Astrocyte (in vitro differentiated cells and primary cell): ENCODE measurements around the gene DPP4. TPM values are rescaled to one million over a fixed set of nuclear protein-coding genes. Genes with fewer than 3 reads are reported as not detected.

Experiments
- DNase-seq: peaks from one replicate; pipeline ENCODE4 v3.0.0-alpha.2; 2010; ENCODE audit warnings: low read depth
- FAIRE-seq: peaks from 2 replicates; lab custom pipeline; 2011; peaks lifted over from hg19 to GRCh38; lab: Jason Lieb, UNC
- H2AFZ ChIP-seq: 2 replicates; pipeline ENCODE4 v1.6.0; 2012; ENCODE audit warnings: low read depth, low read length, inconsistent platforms
- H3K27ac ChIP-seq: 2 replicates; pipeline ENCODE4 v1.5.1; 2011; ENCODE audit warnings: low read depth, low read length, inconsistent platforms
- H3K27me3 ChIP-seq: 2 replicates; pipeline ENCODE4 v1.6.0; 2011; ENCODE audit warnings: low read length, inconsistent platforms; ENCODE audit not compliant: insufficient read depth
- H3K36me3 ChIP-seq: 2 replicates; pipeline ENCODE4 v1.5.1; 2011; ENCODE audit warnings: low read length, inconsistent platforms; ENCODE audit not compliant: insufficient read depth
- H3K4me1 ChIP-seq: 2 replicates; pipeline ENCODE4 v1.5.1; 2011; ENCODE audit warnings: low read length, inconsistent platforms; ENCODE audit not compliant: insufficient read depth
- H3K4me2 ChIP-seq: 2 replicates; pipeline ENCODE4 v1.6.0; 2012; ENCODE audit warnings: low read length, inconsistent platforms
- H3K4me3 ChIP-seq: 2 replicates; pipeline ENCODE4 v1.5.1; 2011; ENCODE audit warnings: low read depth, mild to moderate bottlenecking, low read length, inconsistent platforms; ENCODE audit not compliant: insufficient read depth
- H3K79me2 ChIP-seq: 2 replicates; pipeline ENCODE4 v1.6.0; 2012; ENCODE audit warnings: mild to moderate bottlenecking, low read length, inconsistent platforms; ENCODE audit not compliant: insufficient read depth
- H3K9ac ChIP-seq: 2 replicates; pipeline ENCODE4 v1.6.0; 2012; ENCODE audit warnings: mild to moderate bottlenecking, low read length, inconsistent platforms
- H3K9me3 ChIP-seq: 2 replicates; pipeline ENCODE4 v1.5.1; 2012; ENCODE audit warnings: low read depth, mild to moderate bottlenecking, low read length, inconsistent platforms; ENCODE audit not compliant: insufficient read depth
- H4K20me1 ChIP-seq: 2 replicates; pipeline ENCODE4 v1.6.0; 2012; ENCODE audit warnings: low read length, inconsistent platforms; ENCODE audit not compliant: insufficient read depth
- H3K27ac Mint-ChIP-seq: one replicate; pipeline ENCODE4 v1.8.0; 2021; ENCODE audit warnings: mild to moderate bottlenecking, mixed read lengths; ENCODE audit not compliant: unreplicated experiment
- H3K27me3 Mint-ChIP-seq: one replicate; pipeline ENCODE4 v1.8.0; 2021; ENCODE audit warnings: low read depth, mixed read lengths; ENCODE audit not compliant: unreplicated experiment
- H3K36me3 Mint-ChIP-seq: one replicate; pipeline ENCODE4 v1.8.0; 2021; ENCODE audit warnings: low read depth, mixed read lengths; ENCODE audit not compliant: unreplicated experiment
- H3K4me1 Mint-ChIP-seq: one replicate; pipeline ENCODE4 v1.8.0; 2021; ENCODE audit warnings: low read depth, mixed read lengths; ENCODE audit not compliant: unreplicated experiment
- H3K4me3 Mint-ChIP-seq: one replicate; pipeline ENCODE4 v1.8.0; 2021; ENCODE audit warnings: mild to moderate bottlenecking, moderate library complexity, mixed read lengths; ENCODE audit not compliant: unreplicated experiment
- H3K9me3 Mint-ChIP-seq: one replicate; pipeline ENCODE4 v1.8.0; 2021; ENCODE audit warnings: mild to moderate bottlenecking, mixed read lengths; ENCODE audit not compliant: unreplicated experiment
- CTCF ChIP-seq: IDR thresholded peaks from 2 replicates; pipeline ENCODE4 v1.5.1; 2011; ENCODE audit warnings: low read depth, mild to moderate bottlenecking, inconsistent platforms, low read length, moderate library complexity; ENCODE audit not compliant: insufficient read depth
- EZH2 ChIP-seq: IDR thresholded peaks from 2 replicates; pipeline ENCODE4 v1.6.1; 2012; ENCODE audit warnings: mild to moderate bottlenecking, low read length, inconsistent platforms; ENCODE audit not compliant: insufficient read depth
- total RNA-seq: library from RNA; stranded (reverse); gene quantifications from 2 replicates; pipeline ENCODE4 v1.2.1, GENCODE V29; 2021

DPP4 gene
- total RNA-seq, 1 donor from 2014 or later, result 5.3 TPM

GRCh38 chr2:161943011-161943410 is 131.0 kb downstream of the DPP4 start:
- no peaks in the 10 kb centered on the region for H3K9me3 Mint-ChIP-seq
- Histone ChIP-seq H3K9me3 (no peaks in the 10 kb centered on the region), H2AFZ (no peak overlapping the region), H3K4me2 (no peak overlapping the region), H3K79me2 (no peaks in the 10 kb centered on the region), H4K20me1 (no peaks in the 10 kb centered on the region), H3K27ac (no peak overlapping the region), H3K27me3 (no peaks in the 10 kb centered on the region), H3K4me1 (no peaks in the 10 kb centered on the region), H3K4me3 (no peak overlapping the region), H3K9ac (no peak overlapping the region), H3K36me3 (no peaks in the 10 kb centered on the region)
- no peaks in the 10 kb centered on the region for H3K4me1 Mint-ChIP-seq
- H3K27ac Mint-ChIP-seq, result no peak overlapping the region
- DNase-seq, result no peak
- no peaks in the 10 kb centered on the region for H3K36me3 Mint-ChIP-seq
- FAIRE-seq, result no peak
- H3K4me3 Mint-ChIP-seq, result no peak overlapping the region
- peaks cover 5% of the 10 kb centered on the region for H3K27me3 Mint-ChIP-seq
- TF ChIP-seq EZH2 (no peak), CTCF (no peak)

Other genes starting within 250 kb of the DPP4 start
- gene GCG, start 78.0 kb upstream of the DPP4 start, total RNA-seq, result not detected in 2 replicates
- 0.96 and 1.3 TPM in 2 replicates for gene FAP, start 169.2 kb upstream of the DPP4 start, total RNA-seq
- 62.3 and 70.5 TPM in 2 replicates for gene IFIH1, start 244.5 kb upstream of the DPP4 start, total RNA-seq